KBM-7 (cell line): ENCODE measurements around the gene F8A2.
"Not testable (repeated sequence)": the region's sequence is repeated elsewhere in the genome, so short reads cannot be mapped to it uniquely, and the experiment has no call there.

Experiments
- DNase-seq: peaks from one replicate; pipeline ENCODE4 v3.0.0-alpha.2; 2015
- in situ Hi-C: fragments of 300-500 bp; cut with MboI; formaldehyde crosslinking; loops from 2 replicates; pipeline ENCODE4 v1.14.3; 2020; ENCODE audit warnings: low sequenced_read_pairs, low pct_unique_long_range_greater_than_20kb, mixed read lengths

Gene F8A2

DNA sequence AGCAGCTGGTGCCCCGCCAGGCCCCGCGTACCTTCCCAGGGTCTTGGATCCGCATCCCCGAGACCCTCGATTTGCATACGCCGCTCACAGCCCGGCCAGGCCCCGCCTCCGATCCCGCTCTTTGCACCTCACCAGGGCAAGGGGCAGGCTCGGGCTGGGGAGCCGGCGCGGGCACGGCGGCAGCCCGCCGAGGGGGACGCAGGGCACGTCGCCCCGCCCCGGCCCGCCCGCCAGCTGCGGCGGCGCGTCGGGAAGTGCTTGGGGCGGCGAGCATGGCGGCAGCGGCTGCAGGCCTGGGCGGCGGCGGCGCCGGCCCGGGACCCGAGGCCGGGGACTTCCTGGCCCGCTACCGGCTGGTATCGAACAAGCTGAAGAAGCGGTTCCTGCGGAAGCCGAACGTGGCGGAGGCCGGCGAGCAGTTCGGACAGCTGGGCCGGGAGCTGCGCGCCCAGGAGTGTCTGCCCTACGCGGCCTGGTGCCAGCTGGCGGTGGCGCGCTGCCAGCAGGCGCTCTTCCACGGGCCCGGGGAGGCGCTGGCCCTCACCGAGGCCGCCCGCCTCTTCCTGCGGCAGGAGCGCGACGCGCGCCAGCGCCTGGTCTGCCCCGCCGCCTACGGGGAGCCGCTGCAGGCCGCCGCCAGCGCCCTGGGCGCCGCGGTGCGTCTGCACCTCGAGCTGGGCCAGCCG is at the start of gene F8A2:
Gene F8A2, plus strand, starts transcription at position 253 of the 686 bp plus-strand sequence. Its CDS starts 20 bp downstream, at position 273.
- DNase-seq, in situ Hi-C loops: not testable (repeated sequence)

DNA sequence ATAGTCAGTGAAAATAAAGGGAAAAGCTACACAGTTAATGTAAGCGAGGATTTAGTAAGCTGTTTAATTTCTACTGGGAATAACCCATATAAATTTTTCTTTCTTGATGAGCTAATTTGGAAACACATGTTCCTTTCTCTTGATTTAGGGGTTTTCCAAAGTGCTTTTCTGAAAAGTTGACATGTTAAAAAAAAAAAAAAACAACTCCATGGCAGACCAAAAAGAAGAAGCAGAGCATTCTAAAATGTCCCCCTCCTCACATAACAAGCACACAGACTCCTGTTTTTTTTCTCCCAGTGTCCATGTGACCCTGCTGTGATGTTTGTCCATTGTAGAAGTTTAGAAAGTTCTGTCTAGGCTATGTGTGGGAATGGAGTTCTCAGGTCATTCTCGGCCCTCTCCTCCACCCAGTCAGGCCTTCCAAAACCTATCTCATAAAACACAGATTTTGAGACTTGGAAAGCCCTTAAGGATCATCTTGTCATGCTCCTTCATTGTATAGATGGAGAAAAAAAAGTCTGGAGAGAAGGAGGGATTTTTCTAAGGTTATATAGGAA is 48.3 kb upstream of the F8A2 start:
- in situ Hi-C loops = no loop called here
- no peak for DNase-seq

DNA sequence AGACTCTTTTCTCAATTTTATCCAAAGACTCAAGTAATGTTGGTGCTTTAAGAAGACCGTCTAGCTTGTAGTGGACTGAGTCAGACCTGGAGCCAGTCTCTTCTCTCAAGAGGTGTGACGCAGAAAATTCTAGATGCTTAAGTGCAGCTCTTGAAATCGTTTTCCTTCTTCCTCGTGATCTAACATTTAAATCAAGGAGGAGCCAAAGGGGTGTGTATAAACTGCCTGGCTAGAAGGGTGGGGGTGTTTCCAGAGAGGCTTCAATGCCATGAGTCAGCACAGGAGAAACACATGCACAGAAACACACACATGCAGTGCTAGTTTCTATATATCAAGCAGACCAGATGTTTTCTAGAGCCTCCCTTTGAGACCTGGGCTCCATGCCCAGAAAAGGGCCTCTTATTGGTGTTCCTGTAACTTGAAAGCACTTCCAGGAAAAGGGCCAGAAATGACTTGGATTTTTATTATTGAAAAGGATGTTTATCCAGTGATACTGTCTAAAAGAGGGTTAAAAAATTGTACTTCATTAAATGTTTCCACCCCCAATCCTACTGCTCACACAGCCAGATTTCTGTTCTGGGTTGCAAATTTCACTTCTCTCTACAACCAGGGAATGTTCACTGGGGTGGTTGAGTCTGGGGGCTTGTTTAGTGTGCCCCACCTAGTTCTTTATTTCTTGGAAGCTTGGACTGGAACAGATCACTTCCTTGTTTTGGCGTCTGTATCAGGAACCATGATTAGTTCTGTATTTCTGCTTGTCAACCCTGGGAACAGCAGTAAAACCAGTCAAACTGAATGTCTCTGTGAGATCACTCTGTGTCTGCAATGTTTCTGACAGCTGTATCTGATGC is 47.2 kb upstream of the F8A2 start, which contains the start of gene CLIC2:
Gene CLIC2, minus strand, starts transcription at position 129 of the 851 bp plus-strand sequence. CDS start 187 bp downstream, outside the sequence.
- in situ Hi-C loops = no loop called here
- DNase-seq = peak; percentile 61

- in situ Hi-C loops, DNase-seq: not testable (repeated sequence)
Observed at GRCh38 chrX:155335337-155335712, 46.6 kb upstream of the F8A2 start.

DNA sequence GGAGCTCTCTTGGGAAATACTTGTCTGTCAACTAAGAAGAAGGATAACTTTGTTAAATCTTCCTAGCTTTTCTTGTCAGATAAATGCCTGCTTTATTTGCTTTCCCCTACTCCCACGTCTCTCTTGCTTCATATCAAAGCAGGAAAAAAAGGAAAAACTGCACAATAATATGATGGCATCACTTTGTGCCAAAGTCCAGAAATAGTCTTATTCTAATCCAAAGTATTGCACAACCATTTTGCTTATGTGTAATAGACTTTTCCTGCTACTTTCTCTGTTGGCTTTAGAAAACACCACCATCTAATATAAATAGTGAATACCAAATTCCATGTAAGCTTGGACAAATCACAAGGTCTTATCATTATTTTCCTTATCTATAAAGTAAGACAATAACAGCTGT is 36.2 kb upstream of the F8A2 start:
- in situ Hi-C loops, DNase-seq: not testable (repeated sequence)

GRCh38 chrX:155349448-155349847 is 32.4 kb upstream of the F8A2 start:
- in situ Hi-C loops, DNase-seq: not testable (repeated sequence)

- DNase-seq, in situ Hi-C loops: not testable (repeated sequence)
Observed at GRCh38 chrX:155363712-155364111, 18.2 kb upstream of the F8A2 start.

DNA sequence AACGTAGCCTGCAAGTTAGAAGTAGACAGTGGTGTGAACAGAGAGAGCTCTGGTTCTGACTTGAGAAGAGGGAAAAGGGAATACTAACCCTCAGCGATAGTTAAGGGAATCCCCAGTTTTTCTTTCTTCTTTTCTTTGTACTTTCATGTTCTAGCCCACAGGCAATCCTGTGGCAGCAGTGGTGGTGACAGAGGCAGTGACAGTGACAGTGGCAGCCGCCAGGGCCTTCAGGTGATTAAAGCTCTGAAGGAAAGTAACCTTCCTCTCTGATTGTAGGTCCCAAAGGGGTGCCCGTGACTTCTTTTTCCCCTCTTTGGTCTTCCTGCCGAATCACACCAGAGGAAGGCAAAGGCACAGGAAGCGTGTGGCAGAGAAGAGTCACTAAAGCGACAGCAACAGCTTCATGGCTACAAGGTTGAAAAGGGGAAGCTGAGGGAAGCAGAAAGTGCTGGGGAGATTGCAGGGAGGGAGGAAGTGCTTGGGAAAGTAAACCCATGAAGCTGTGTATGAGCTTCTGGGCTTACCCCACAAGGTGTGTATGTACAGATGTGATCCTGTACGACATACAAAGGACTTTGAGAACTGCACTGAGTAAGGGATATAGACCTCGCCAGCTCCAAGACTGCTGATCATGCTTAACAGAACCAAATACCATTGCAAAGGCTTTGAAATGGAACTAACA is 8.0 kb upstream of the F8A2 start:
- DNase-seq = not testable (repeated sequence)

GRCh38 chrX:155379802-155380201 is 2.1 kb upstream of the F8A2 start:
- DNase-seq, in situ Hi-C loops: not testable (repeated sequence)

More for the DNA sequence above, 8.0 kb upstream of the F8A2 start:
- in situ Hi-C loops = not testable (repeated sequence)

DNA sequence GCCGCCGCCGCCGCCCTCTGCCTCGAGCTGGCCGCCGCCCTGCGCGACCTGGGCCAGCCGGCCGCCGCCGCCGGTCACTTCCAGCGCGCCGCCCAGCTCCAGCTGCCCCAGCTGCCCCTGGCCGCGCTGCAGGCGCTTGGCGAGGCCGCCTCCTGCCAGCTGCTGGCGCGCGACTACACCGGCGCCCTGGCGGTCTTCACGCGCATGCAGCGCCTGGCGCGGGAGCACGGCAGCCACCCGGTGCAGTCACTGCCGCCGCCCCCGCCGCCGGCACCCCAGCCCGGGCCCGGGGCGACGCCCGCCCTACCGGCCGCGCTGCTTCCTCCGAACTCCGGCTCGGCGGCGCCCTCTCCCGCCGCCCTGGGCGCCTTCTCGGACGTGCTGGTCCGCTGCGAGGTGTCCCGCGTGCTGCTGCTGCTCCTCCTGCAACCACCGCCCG is 653 bp downstream of the F8A2 start:
- DNase-seq, in situ Hi-C loops: not testable (repeated sequence)

DNA sequence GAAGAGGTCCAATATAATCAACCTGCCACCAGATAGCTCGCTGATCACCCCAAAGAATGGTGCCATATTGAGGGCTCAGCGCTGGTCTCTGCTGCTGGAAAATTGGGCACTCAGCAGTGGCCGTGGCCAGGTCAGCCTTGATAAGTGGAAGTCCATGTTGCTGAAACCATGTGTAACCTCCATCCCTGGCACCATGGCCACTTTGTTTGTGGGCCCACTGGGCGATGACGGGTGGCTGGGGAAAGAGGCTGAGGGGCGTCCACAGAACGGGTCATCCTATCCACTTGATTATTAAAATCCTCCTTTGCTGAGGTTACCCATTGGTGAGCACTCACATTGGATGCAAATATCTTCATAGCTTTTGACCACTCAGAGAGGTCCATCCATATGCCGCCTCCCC is 7.7 kb downstream of the F8A2 start:
- in situ Hi-C loops = no loop called here
- no peak for DNase-seq

DNA sequence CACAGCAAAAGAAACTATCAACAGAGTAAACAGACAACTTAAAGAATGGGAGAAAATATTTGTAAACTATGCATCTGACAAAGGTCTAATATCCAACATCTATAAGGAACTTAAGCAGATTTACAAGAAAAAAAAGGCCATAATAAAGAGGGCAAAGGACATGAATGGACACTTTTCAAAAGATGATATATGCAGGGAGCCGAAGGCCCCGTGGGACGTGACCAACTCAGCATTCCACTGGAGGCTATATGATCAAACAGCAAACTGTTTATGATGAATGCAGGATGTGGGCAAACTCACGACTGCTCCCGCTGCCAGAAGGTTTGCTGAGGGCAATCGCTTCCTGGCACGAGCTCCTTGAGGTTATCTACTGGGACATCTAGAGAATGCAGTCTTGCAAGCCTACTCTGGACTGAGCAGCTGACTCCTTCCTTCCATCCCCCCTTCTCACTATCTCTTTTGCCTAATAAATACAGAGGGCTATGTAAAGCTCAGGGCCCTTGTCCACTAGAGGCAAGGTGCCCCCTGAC is 12.9 kb downstream of the F8A2 start:
- in situ Hi-C loops = not testable (repeated sequence)
- peak; percentile 32 for DNase-seq

DNA sequence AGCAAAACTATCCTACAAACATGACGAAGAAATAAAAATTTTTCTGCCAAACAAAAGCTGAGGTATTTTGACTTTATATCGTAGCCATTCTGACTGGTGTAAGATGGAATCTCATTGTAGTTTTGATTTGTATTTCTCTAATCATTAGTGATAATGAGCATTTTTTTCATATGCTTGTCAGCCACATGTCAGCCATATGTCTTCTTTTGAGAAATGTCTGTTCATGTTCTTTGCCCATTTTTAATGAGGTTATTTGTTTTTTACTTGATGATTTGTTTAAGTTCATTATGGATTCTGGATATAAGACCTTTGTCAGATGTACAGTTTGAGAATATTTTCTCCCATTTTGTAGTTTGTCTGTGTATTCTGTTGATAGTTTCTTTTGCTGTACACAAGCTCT is 24.5 kb downstream of the F8A2 start:
- DNase-seq = no peak
- in situ Hi-C loops = no loop called here

GRCh38 chrX:155417769-155418168 is 35.9 kb downstream of the F8A2 start:
- no peak for DNase-seq
- in situ Hi-C loops = no loop called here
